Keratinocyte (primary cell): ENCODE results near the gene KRT2. TPM values are rescaled to one million over a fixed set of nuclear protein-coding genes. Genes with fewer than 3 reads are reported as not detected.

ENCODE experiments used
- DNase-seq: peaks from one replicate; pipeline ENCODE4 v3.0.0-alpha.2; 2011; ENCODE audit warnings: low read depth, missing footprints, low spot score
- FAIRE-seq: peaks from 2 replicates; lab custom pipeline; 2011; peaks lifted over from hg19 to GRCh38; lab: Jason Lieb, UNC
- H2AFZ ChIP-seq: 2 replicates; pipeline ENCODE4 v1.6.0; 2012; ENCODE audit warnings: low read length, control low read depth, inconsistent platforms; ENCODE audit not compliant: control insufficient read depth
- H3K27ac ChIP-seq: 2 replicates; pipeline ENCODE4 v1.5.1; 2011; ENCODE audit warnings: low read length; ENCODE audit not compliant: control insufficient read depth, insufficient read depth
- H3K27me3 ChIP-seq: 3 replicates; pipeline ENCODE4 v1.6.0; 2011; ENCODE audit warnings: low read length; ENCODE audit not compliant: control insufficient read depth, insufficient read depth; ENCODE audit errors: extremely low read depth
- H3K36me3 ChIP-seq, 2 experiments: 2 replicates in 1 of 2; 3 replicates in 1 of 2; pipeline ENCODE4 v1.5.1; 2011; ENCODE audit warnings: low read length in 2 of 2, mild to moderate bottlenecking in 1 of 2; ENCODE audit not compliant: control insufficient read depth in 2 of 2, insufficient read depth in 2 of 2; ENCODE audit errors: extremely low read depth in 1 of 2
- H3K4me1 ChIP-seq: 3 replicates; pipeline ENCODE4 v1.5.1; 2011; ENCODE audit warnings: low read length; ENCODE audit not compliant: control insufficient read depth, insufficient read depth; ENCODE audit errors: extremely low read depth
- H3K4me2 ChIP-seq: 3 replicates; pipeline ENCODE4 v1.6.0; 2011; ENCODE audit warnings: low read depth, low read length; ENCODE audit not compliant: control insufficient read depth, insufficient read depth; ENCODE audit errors: extremely low read depth
- H3K4me3 ChIP-seq, 3 experiments: fragments of 200-600 bp in 1 of 3; sonication (generic) in 1 of 3; 2 replicates in 2 of 3; 3 replicates in 1 of 3; pipeline ENCODE4 v1.5.1; 2011 to 2016; ENCODE audit warnings: low read length in 3 of 3, mild to moderate bottlenecking in 3 of 3, control low read depth in 2 of 3, inconsistent platforms in 1 of 3, low read depth in 1 of 3, mixed read lengths in 1 of 3, mixed run types in 1 of 3, moderate library complexity in 1 of 3; ENCODE audit not compliant: control insufficient read depth in 2 of 3, insufficient read depth in 2 of 3; ENCODE audit errors: extremely low read depth in 1 of 3
- H3K79me2 ChIP-seq: 2 replicates; pipeline ENCODE4 v1.6.0; 2012; ENCODE audit warnings: low read length; ENCODE audit not compliant: control insufficient read depth, insufficient read depth
- H3K9ac ChIP-seq: 3 replicates; pipeline ENCODE4 v1.6.0; 2011; ENCODE audit warnings: low read length; ENCODE audit not compliant: control insufficient read depth, insufficient read depth; ENCODE audit errors: extremely low read depth
- H3K9me1 ChIP-seq: 3 replicates; pipeline ENCODE4 v1.6.0; 2011; ENCODE audit warnings: low read length; ENCODE audit not compliant: control insufficient read depth, insufficient read depth; ENCODE audit errors: extremely low read depth
- H3K9me3 ChIP-seq: 2 replicates; pipeline ENCODE4 v1.5.1; 2012; ENCODE audit warnings: low read depth, low read length; ENCODE audit not compliant: control insufficient read depth
- H4K20me1 ChIP-seq: 3 replicates; pipeline ENCODE4 v1.6.0; 2011; ENCODE audit warnings: low read length; ENCODE audit not compliant: control insufficient read depth, insufficient read depth; ENCODE audit errors: extremely low read depth
- EZH2 ChIP-seq: IDR thresholded peaks from one replicate; pipeline ENCODE4 v1.6.1; 2012; ENCODE audit warnings: inconsistent platforms, mild to moderate bottlenecking, low read length, moderate library complexity
- dilution Hi-C: fragments of 300-500 bp; cut with MboI; formaldehyde crosslinking; loops from one replicate; pipeline ENCODE4 v1.7.0; 2020; ENCODE audit warnings: low sequenced_read_pairs; ENCODE audit not compliant: extremely low pct_ligation_motif_present
- polyA plus RNA-seq, 5 experiments: library from polyadenylated mRNA; depleted of rRNA in 3 of 5; stranded (reverse) in 3 of 5; stranded (forward) in 1 of 5; unstranded in 1 of 5; fragments of >200 nt; gene quantifications; 1 replicate in 1 of 5; 2 replicates in 3 of 5; 3 replicates in 1 of 5; pipeline versions ENCODE4 v1.2.1 to v1.2.3, GENCODE V29; 2011 to 2012; ENCODE audit warnings: missing spikeins in 2 of 5, low read depth in 1 of 5, low replicate concordance in 1 of 5
- TF ChIP-seq, protein P1 (sequence below), 3 experiments: IDR thresholded peaks in 1 of 3; conservative IDR thresholded peaks in 1 of 3; optimal IDR thresholded peaks in 1 of 3; 2 replicates in 2 of 3; 3 replicates in 1 of 3; pipeline versions ENCODE3 to v1.5.1; 2011; ENCODE audit warnings: low read length in 3 of 3, mild to moderate bottlenecking in 3 of 3, moderate library complexity in 2 of 3, control low read depth in 1 of 3, inconsistent platforms in 1 of 3; ENCODE audit not compliant: insufficient read depth in 2 of 3; ENCODE audit errors: extremely low read depth in 1 of 3

Gene KRT2
- polyA plus RNA-seq, 1 donor (not counting 4 experiments of a cell fraction or from before 2014, with no cell fraction given), result 0.69 TPM

DNA sequence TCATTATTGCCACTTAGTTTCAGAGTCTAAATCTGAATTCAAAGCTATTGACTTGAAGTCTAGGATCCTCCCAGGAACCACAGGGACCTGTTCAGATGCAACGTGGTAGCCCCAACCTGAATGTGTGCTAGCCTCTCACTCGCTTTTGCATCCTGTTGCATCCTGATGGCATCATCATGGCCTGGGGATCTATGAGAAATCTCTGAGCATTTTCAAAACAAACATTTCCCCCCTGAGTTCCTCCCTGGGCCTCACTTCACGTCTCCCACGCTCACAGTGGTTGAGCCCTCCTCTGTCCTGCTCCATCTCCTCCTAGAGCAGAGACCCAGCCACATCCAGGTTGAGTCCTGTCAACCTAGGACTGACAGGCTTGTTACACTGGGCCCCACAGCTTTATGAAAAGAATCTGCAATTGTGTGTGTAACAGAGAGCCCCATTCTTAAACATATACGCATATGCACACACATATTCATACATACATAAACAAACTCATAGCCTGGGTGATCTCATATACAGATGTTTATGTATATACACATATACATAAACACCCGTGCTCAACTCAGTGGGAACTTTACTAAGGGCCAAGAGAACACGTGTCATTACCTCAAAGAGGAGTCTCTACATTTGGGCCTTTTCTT lies 45.3 kb downstream of the KRT2 start:
- peaks cover 25% of the 10 kb centered on the region for H3K27me3 ChIP-seq
- no peaks in the 10 kb centered on the region for H3K4me1 ChIP-seq
- H3K9ac ChIP-seq, result no peak overlapping the region
- TF ChIP-seq, protein P1, sequence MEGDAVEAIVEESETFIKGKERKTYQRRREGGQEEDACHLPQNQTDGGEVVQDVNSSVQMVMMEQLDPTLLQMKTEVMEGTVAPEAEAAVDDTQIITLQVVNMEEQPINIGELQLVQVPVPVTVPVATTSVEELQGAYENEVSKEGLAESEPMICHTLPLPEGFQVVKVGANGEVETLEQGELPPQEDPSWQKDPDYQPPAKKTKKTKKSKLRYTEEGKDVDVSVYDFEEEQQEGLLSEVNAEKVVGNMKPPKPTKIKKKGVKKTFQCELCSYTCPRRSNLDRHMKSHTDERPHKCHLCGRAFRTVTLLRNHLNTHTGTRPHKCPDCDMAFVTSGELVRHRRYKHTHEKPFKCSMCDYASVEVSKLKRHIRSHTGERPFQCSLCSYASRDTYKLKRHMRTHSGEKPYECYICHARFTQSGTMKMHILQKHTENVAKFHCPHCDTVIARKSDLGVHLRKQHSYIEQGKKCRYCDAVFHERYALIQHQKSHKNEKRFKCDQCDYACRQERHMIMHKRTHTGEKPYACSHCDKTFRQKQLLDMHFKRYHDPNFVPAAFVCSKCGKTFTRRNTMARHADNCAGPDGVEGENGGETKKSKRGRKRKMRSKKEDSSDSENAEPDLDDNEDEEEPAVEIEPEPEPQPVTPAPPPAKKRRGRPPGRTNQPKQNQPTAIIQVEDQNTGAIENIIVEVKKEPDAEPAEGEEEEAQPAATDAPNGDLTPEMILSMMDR (optimal IDR thresholded peaks at IDR 0.05 in 1 of 3, IDR thresholded peaks at IDR 0.05 in 1 of 3, conservative IDR thresholded peaks at IDR 0.05 in 1 of 3; ENCODE audit: extremely low read depth in 1 of 3, insufficient read depth in 2 of 3, low read length in 3 of 3), result no peak
- no peak for TF ChIP-seq EZH2
- H2AFZ ChIP-seq, result no peak overlapping the region
- no peaks in the 10 kb centered on the region for H4K20me1 ChIP-seq
- no peak for DNase-seq
- no peaks in the 10 kb centered on the region for H3K36me3 ChIP-seq
- no peak for FAIRE-seq
- dilution Hi-C loops, result no loop called here
- no peaks in the 10 kb centered on the region for H3K9me3 ChIP-seq
- no peak overlapping the region for H3K27ac ChIP-seq
- H3K4me3 ChIP-seq, result no peak overlapping the region
- H3K79me2 ChIP-seq, result no peaks in the 10 kb centered on the region
- no peak overlapping the region for H3K4me2 ChIP-seq
- no peaks in the 10 kb centered on the region for H3K9me1 ChIP-seq

DNA sequence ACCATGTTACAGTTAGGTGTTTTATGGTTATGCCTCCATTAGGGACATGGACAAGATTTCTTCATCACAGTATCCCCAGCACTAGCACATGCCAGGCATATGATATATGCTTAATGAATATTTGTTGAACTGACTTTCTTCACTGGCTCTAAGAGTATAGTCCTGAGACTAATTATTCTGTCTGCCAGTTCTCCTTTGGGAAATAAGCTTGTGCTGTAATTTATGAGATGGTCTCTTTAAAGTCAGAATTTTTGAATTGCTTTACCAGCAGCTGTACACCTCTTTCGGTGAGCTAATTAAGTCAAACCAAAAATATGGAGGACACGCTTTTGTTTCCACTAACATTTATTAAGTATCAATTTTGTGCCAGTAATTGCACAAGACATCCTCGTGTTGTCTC lies 45.9 kb downstream of the KRT2 start:
- dilution Hi-C loops, result no loop called here
- Histone ChIP-seq H3K4me3 (no peak overlapping the region), H3K9ac (no peak overlapping the region), H4K20me1 (no peaks in the 10 kb centered on the region), H3K9me3 (no peaks in the 10 kb centered on the region), H3K4me2 (no peak overlapping the region), H2AFZ (no peak overlapping the region), H3K79me2 (no peaks in the 10 kb centered on the region), H3K27me3 (peaks cover 25% of the 10 kb centered on the region), H3K9me1 (no peaks in the 10 kb centered on the region), H3K27ac (no peak overlapping the region), H3K4me1 (no peaks in the 10 kb centered on the region), H3K36me3 (no peaks in the 10 kb centered on the region)
- FAIRE-seq, result peak; percentile 13
- DNase-seq, result no peak
- no peak for TF ChIP-seq EZH2
- TF ChIP-seq, protein P1 (optimal IDR thresholded peaks at IDR 0.05 in 1 of 3, IDR thresholded peaks at IDR 0.05 in 1 of 3, conservative IDR thresholded peaks at IDR 0.05 in 1 of 3; ENCODE audit: extremely low read depth in 1 of 3, insufficient read depth in 2 of 3, low read length in 3 of 3), result no peak
